ENCODE data around the gene CMTR1. TPM values are rescaled to one million over a fixed set of nuclear protein-coding genes. Genes with fewer than 3 reads are reported as not detected.
"Not testable (repeated sequence)": the region's sequence is repeated elsewhere in the genome, so short reads cannot be mapped to it uniquely, and the experiment has no call there.

Gene CMTR1
- total RNA-seq, 1 donor = 33.4 TPM

GRCh38 chr6:37433657-37434271, 743 bp downstream of the CMTR1 start:
- peak in 2 of 3 donors; percentile 19 to 30 for DNase-seq (ENCODE audit: low read depth in 2 of 3, low spot score in 2 of 3)

DNA sequence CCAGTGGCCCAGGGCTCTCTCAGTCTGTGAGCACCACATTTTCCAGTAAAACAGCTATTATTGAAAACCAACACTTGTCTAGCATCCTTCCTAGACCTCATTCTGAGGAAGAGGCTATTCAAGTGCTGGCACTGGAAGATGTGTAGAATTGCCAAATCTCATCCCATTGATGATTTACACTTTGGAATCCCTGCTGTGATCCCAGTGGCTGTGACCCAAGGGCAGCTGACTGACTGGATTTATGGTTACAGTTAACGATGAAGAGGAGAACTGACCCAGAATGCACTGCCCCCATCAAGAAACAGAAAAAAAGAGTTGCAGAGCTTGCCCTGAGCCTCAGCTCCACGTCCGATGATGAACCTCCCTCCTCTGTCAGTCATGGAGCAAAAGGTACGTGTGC, 2.4 kb downstream of the CMTR1 start:
- no peak for DNase-seq (ENCODE audit: low read depth in 2 of 3, low spot score in 2 of 3)

DNA sequence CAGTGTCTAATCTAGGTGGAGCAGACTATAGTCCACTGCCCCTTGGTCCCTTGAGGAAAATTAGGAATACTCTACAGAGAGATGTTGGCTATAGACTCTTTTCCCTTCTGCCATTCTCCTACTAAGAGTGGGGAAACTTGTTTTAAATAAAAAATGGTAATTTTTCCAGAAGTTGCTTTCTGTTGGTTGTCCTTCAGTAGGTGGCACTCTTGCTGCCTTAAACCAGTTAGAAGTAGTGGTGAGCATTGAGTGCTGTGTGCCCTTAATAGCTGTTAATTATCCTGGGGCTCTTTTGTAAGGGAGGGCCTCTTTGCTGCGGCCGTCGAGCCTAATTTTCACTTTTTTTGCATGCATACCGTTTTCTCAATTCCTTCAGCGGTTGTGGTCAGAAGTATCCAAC, 2.8 kb downstream of the CMTR1 start:
- no peak for DNase-seq (ENCODE audit: low read depth in 2 of 3, low spot score in 2 of 3)

- no peak for DNase-seq (ENCODE audit: low read depth in 2 of 3, low spot score in 2 of 3)
Measured at GRCh38 chr6:37438930-37439329, 5.9 kb downstream of the CMTR1 start.

DNA sequence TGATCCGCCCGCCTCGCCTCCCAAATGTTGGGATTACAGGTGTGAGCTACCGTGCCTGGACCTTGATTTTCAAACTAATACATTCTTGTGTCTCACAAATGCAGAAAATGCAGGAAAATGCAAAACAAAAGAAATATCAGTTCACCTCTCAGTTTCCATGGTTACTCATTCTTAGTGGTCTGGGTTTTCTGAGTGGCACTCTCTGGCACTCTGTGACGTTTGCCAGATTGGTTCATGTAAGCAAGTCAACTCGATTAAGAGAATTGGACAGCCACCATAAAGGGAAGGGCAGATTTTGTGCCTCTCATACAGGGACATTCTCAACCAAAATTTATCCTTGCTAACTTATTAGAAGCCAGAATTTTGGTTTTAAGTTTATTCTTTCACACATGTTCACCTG, 8.6 kb downstream of the CMTR1 start:
- DNase-seq (ENCODE audit: low read depth in 2 of 3, low spot score in 2 of 3) = no peak

DNA sequence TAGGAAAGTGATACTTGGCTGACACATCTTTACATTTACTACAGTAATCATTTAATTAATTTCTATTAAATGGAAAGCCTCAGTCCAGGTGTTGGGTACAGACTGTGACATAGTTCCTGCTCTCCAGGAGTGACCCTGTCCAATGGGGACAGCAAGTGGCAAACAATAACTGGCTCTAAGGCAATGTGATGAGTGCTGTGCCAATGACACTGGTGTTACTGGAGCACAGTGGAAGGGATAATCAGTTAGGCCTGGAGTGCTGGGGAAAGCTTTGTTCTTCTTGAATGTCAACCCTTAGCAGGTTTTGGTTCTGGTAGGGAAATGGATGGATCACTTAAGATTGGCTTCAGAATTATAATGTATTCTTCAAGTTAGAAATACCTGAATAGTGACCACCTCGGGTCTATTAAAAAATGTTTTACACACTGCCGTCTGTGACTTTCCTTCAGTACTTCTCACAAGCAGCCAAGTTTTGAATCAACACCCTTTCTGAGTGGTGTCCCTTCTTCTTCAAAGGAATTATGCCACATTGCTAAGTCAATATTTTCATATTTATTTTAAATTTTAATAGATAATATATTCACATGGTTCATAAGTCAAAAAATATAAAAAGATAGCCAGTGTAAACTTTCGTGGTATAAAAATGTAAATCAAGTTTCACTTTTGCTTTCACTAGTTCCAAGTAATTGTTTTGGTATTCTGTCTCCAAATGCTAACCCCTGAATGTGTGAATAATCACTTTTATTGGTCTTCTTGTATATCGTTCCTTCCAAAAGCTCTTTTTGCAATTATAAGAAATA, 9.6 kb downstream of the CMTR1 start:
- DNase-seq (ENCODE audit: low read depth in 2 of 3, low spot score in 2 of 3) = peak in 1 of 3 donors; percentile 26

- DNase-seq (ENCODE audit: low read depth in 2 of 3, low spot score in 2 of 3) = not testable (repeated sequence)
Measured at GRCh38 chr6:37443216-37443542, 10.2 kb downstream of the CMTR1 start.

- no peak for DNase-seq (ENCODE audit: low read depth in 2 of 3, low spot score in 2 of 3)
Measured at GRCh38 chr6:37449984-37450383, 17.0 kb downstream of the CMTR1 start.

DNA sequence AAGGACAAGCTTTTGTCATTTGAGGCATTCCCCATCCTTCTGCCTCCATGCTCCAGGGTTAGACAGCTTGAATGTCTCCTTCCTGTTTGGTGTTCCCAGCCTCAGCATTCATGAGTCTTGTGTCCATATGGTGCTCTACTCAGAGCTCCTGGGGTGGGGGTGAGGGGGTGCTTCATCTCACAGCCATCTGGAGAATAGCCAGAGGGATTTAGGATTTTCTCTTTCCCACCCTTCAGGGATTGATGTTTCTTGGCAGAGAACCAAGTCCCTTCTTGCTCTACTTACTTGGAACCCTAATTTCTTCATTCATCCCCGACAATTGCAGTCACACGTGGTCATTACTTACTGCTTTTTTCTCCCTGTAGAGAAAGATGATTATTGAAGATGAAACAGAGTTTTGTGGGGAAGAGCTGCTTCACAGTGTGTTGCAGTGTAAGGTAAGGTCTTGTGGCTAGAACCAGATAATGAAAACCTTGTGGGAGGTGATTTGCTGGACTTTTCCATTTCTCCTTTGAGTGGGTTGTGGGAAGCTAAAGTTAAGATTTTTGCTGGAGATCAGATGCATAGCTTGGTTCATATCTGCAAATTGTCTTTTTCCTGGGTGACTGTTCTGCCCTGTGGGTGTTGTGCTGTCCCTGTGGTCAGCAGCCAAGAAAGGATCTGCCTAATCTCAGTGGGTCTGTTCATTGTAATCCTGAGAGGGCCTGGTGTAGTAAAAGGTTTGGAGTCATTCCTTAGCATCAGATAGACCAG, 18.6 kb downstream of the CMTR1 start:
- DNase-seq (ENCODE audit: low read depth in 2 of 3, low spot score in 2 of 3) = no peak

DNA sequence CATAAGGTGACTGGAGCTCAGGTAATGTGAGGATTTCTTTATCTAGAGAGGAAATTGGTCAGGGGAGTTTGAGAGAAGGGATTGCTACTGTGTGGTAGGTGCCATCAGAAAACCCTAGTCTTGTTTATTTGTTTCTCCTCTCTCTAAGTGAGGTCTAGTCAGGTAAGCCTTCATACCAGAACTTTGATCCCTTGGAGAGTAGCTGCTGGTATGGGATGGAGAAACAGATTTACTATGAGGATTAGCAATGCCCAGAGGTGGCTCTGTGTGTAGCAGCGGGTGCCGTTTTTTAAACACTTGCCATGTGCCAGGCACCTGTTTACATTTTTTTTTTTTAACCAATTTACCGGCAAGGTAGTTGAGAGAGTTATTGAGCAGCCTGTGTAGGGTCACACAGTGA, 19.5 kb downstream of the CMTR1 start:
- DNase-seq (ENCODE audit: low read depth in 2 of 3, low spot score in 2 of 3) = no peak

DNA sequence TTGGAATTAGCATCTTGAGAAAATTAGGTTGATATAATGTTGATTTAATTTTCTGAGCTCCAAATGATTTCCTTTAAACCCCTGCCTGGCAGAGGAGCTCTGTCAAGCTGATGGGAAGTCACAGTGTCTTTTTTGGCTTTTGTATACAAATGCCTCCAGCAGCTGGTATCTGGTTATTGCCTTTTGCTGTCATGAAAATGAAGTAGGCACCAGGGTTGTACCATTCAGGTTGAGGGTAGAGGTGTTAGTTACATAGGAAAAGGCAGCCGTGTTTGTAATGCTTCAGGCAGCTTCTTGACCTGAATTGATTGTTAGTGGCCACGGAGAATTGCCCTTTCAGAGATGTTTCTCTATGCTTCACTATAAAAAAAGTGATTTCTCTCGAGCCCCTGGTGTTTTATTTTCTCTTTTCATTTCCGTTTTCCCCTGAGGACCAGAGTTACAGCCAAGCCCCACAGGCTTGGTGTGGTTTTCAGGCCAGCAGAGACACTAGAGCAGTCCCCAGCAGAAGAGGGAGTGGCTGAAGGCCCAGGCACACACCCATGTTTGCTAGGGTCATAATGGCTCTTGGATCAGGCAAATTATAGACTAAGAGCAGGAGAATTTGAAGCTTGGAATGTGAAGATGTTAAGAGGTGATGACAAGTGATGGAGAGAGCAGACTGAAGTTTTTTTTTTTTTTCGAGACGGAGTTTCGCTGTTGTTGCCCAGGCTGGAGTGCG, 21.6 kb downstream of the CMTR1 start:
- no peak for DNase-seq (ENCODE audit: low read depth in 2 of 3, low spot score in 2 of 3)

GRCh38 chr6:37456126-37456525, 23.1 kb downstream of the CMTR1 start:
- DNase-seq (ENCODE audit: low read depth in 2 of 3, low spot score in 2 of 3) = no peak

GRCh38 chr6:37456816-37457560, 24.0 kb downstream of the CMTR1 start:
- no peak for DNase-seq (ENCODE audit: low read depth in 2 of 3, low spot score in 2 of 3)

DNA sequence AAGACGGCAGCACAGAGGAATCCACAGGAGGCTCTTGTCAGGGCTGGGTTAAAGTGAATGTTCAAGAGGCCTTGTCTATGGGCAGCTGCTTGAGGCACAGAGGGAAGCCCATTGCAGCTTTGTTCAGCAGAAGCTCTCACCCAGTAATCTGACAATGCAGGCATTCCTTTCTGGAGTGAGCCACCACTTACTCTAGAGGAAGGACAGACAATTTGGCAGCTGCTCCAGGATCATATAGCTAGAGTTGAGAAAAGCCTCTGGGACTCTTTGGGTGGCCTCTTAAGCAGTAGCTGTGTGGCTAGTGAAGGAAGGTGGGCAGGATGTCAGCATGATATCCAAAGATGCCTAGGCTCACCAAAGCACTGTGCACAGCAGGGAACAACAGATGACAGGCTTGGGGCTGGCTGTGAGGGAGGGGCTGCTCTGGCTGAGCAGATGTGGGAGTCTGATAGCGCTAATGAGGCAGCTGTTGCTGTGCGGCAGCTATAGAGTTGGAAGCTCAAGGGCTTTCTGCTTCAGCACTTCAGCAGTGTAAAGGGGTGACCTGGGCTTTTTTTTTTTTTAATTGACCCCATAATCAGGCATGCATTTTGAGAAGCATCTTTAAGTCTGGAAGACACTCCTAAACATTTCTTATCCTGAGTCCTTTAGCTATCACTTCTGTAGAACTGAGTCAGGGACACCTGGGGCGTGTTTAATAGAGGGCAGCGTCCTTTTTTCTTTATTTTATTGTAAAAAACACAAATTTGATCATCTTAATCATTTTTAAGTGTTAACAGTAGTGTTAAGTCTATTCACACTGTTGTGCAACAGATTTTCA, 27.2 kb downstream of the CMTR1 start:
- DNase-seq (ENCODE audit: low read depth in 2 of 3, low spot score in 2 of 3) = peak in 2 of 3 donors; percentile 28 to 55

GRCh38 chr6:37460805-37461204, 27.8 kb downstream of the CMTR1 start:
- DNase-seq (ENCODE audit: low read depth in 2 of 3, low spot score in 2 of 3) = no peak

DNA sequence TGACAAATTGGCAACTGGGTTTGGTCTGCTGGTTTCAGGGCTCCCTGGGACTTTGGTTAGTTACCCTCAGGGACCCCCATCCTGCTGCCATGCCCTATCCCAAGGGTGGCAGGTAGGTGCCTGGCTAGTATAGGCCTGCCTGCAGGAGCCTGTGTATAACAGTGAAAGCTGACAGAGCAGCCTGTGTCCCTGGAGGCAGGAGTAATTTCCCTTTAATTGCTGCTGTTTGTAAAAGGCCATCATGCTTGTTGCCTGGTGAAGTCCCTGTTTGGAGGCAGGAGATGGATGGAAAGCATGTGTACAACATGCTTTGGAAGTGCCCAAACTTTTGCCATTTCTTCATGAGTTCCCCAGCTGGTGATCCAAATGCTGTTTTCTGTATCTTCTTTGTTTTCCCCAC, 30.1 kb downstream of the CMTR1 start:
- no peak for DNase-seq (ENCODE audit: low read depth in 2 of 3, low spot score in 2 of 3)

DNA sequence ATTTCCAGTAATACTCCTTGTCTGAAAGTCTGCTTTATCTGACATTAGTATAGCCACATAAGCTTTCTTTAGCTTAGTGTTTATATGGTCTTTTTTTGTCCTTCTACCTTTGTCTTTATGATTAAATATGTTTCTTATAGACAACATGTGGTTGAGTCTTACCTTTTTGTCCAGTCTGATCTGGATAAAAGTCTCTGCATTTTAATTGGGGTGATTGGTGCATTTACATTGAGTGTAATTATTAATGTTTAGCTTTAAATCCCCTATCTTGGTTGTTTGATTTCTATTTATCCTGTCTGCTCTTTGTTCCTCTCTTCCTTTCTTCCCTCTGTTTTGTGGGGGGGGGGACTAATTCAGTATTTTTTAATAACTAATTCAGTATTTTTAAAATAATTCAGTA, 34.7 kb downstream of the CMTR1 start:
- no peak for DNase-seq (ENCODE audit: low read depth in 2 of 3, low spot score in 2 of 3)

GRCh38 chr6:37473364-37474095, 40.5 kb downstream of the CMTR1 start:
- no peak for DNase-seq (ENCODE audit: low read depth in 2 of 3, low spot score in 2 of 3)

- no peak for DNase-seq (ENCODE audit: low read depth in 2 of 3, low spot score in 2 of 3)
Measured at GRCh38 chr6:37474316-37474715, 41.3 kb downstream of the CMTR1 start.
